HG02943 (cell line): ENCODE data around the gene KSR1.

ENCODE experiments used
- ATAC-seq: cut with Tn5 transposase; IDR thresholded peaks from one replicate; pipeline ENCODE4 v1.9.1; 2021; ENCODE audit warnings: mild to moderate bottlenecking, low read depth, moderate library complexity; ENCODE audit not compliant: unreplicated experiment

Gene KSR1

GRCh38 chr17:27564463-27564862 lies 108.2 kb downstream of the KSR1 start:
- no peak for ATAC-seq

- ATAC-seq: no peak
Observed at GRCh38 chr17:27565874-27566670, 109.8 kb downstream of the KSR1 start.

GRCh38 chr17:27566671-27567562 lies 110.7 kb downstream of the KSR1 start:
- ATAC-seq: no peak

GRCh38 chr17:27567563-27567859 lies 111.3 kb downstream of the KSR1 start:
- ATAC-seq: no peak

GRCh38 chr17:27568216-27568615 lies 112.0 kb downstream of the KSR1 start:
- no peak for ATAC-seq

- ATAC-seq: no peak
Observed at GRCh38 chr17:27568811-27569210, 112.6 kb downstream of the KSR1 start.

- no peak for ATAC-seq
Observed at GRCh38 chr17:27569257-27569722, 113.0 kb downstream of the KSR1 start.

GRCh38 chr17:27569884-27570577 lies 113.8 kb downstream of the KSR1 start:
- ATAC-seq: no peak

- ATAC-seq: no peak
Observed at GRCh38 chr17:27570578-27570914, 114.3 kb downstream of the KSR1 start.

GRCh38 chr17:27571563-27572352 lies 115.5 kb downstream of the KSR1 start:
- no peak for ATAC-seq

- no peak for ATAC-seq
Observed at GRCh38 chr17:27572665-27573064, 116.4 kb downstream of the KSR1 start.

- no peak for ATAC-seq
Observed at GRCh38 chr17:27573548-27573947, 117.3 kb downstream of the KSR1 start.

- no peak for ATAC-seq
Observed at GRCh38 chr17:27573971-27574525, 117.8 kb downstream of the KSR1 start.

GRCh38 chr17:27575096-27575911 lies 119.1 kb downstream of the KSR1 start:
- ATAC-seq: no peak

GRCh38 chr17:27575912-27576252 lies 119.6 kb downstream of the KSR1 start:
- no peak for ATAC-seq

GRCh38 chr17:27576477-27577083 lies 120.3 kb downstream of the KSR1 start:
- ATAC-seq: no peak

- ATAC-seq: no peak
Observed at GRCh38 chr17:27577121-27577761, 121.0 kb downstream of the KSR1 start.

GRCh38 chr17:27577884-27578717 lies 121.9 kb downstream of the KSR1 start:
- ATAC-seq: no peak
